H1 (cell line): ENCODE measurements around the gene SMIM9. TPM values are rescaled to one million over a fixed set of nuclear protein-coding genes. Genes with fewer than 3 reads are reported as not detected.
"Not testable (repeated sequence)": the region's sequence is repeated elsewhere in the genome, so short reads cannot be mapped to it uniquely, and the experiment has no call there.

Experiments used
- CTCF ChIA-PET: fragments of 300-600 bp; sonication (Branson Sonifier 250); formaldehyde crosslinking; loops from one replicate; lab custom pipeline; 2021; ENCODE audit not compliant: partially characterized antibody; lab: Charles Lee
- POLR2A ChIA-PET: fragments of 300-600 bp; sonication (Branson Sonifier 250); formaldehyde crosslinking; loops from one replicate; lab custom pipeline; 2021; ENCODE audit warnings: inconsistent platforms; ENCODE audit not compliant: partially characterized antibody; lab: Charles Lee
- DNase-seq, 2 experiments: peaks; one replicate each; pipeline versions ENCODE4 v3.0.0 to v3.0.0-alpha.2; 2010 to 2022; ENCODE audit warnings: low spot score in 2 of 2, low read depth in 1 of 2, mixed read lengths in 1 of 2
- FAIRE-seq: peaks from 2 replicates; lab custom pipeline; 2011; peaks lifted over from hg19 to GRCh38; lab: Jason Lieb, UNC
- H2AFZ ChIP-seq: 2 replicates; pipeline ENCODE4 v1.8.1; 2012; ENCODE audit warnings: low read length, inconsistent platforms
- H2AK5ac ChIP-seq: 2 replicates; pipeline ENCODE4 v1.6.1; 2013; ENCODE audit warnings: low read depth, low read length
- H2BK120ac ChIP-seq: replicated peaks from 2 replicates; pipeline ENCODE3; 2013; ENCODE audit warnings: low read depth, low read length, inconsistent platforms
- H2BK12ac ChIP-seq: 2 replicates; pipeline ENCODE4 v1.6.1; 2013; ENCODE audit warnings: low read depth, low read length
- H2BK15ac ChIP-seq: 2 replicates; pipeline ENCODE4 v1.6.1; 2013; ENCODE audit warnings: low read length
- H2BK20ac ChIP-seq: 2 replicates; pipeline ENCODE4 v1.6.1; 2013; ENCODE audit warnings: low read length
- H2BK5ac ChIP-seq: 2 replicates; pipeline ENCODE4 v1.6.1; 2013; ENCODE audit warnings: low read depth, low read length
- H3K14ac ChIP-seq: 2 replicates; pipeline ENCODE4 v1.6.1; 2013; ENCODE audit warnings: inconsistent platforms; ENCODE audit not compliant: insufficient read length
- H3K18ac ChIP-seq: 2 replicates; pipeline ENCODE4 v1.6.1; 2013; ENCODE audit warnings: low read length; ENCODE audit errors: extremely low read depth
- H3K23ac ChIP-seq: 2 replicates; pipeline ENCODE4 v1.6.1; 2013; ENCODE audit warnings: inconsistent platforms; ENCODE audit not compliant: insufficient read length
- H3K23me2 ChIP-seq: 2 replicates; pipeline ENCODE4 v1.6.1; 2013; ENCODE audit warnings: low read depth, low read length
- H3K27ac ChIP-seq: 2 replicates; pipeline ENCODE4 v1.6.1; 2011; ENCODE audit warnings: low read depth, low read length, inconsistent platforms
- H3K27me3 ChIP-seq, 4 experiments: replicated peaks in 1 of 4; 1 replicate in 1 of 4; 2 replicates in 3 of 4; pipeline versions ENCODE4 v1.6.1 to v1.8.1; 2011 to 2013; ENCODE audit warnings: low read length in 3 of 4, mild to moderate bottlenecking in 3 of 4, inconsistent platforms in 2 of 4, mixed read lengths in 2 of 4, moderate library complexity in 1 of 4; ENCODE audit not compliant: control insufficient read depth in 3 of 4, insufficient read depth in 3 of 4; ENCODE audit errors: extremely low read depth in 1 of 4
- H3K36me3 ChIP-seq, 4 experiments: 2 replicates each; pipeline versions ENCODE4 v1.6.1 to v1.8.1; 2011 to 2013; ENCODE audit warnings: mild to moderate bottlenecking in 4 of 4, low read length in 3 of 4, moderate library complexity in 2 of 4, control low read depth in 1 of 4, inconsistent platforms in 1 of 4; ENCODE audit not compliant: insufficient read depth in 4 of 4, control insufficient read depth in 2 of 4
- H3K4ac ChIP-seq: replicated peaks from 2 replicates; pipeline ENCODE3; 2013; ENCODE audit warnings: low read length, low read depth, mixed read lengths, inconsistent platforms; ENCODE audit not compliant: insufficient read length
- H3K4me1 ChIP-seq, 4 experiments: replicated peaks in 1 of 4; 1 replicate in 1 of 4; 2 replicates in 3 of 4; pipeline versions ENCODE4 v1.6.1 to v1.8.1; 2011 to 2013; ENCODE audit warnings: low read length in 3 of 4, inconsistent platforms in 2 of 4, mixed read lengths in 1 of 4; ENCODE audit not compliant: insufficient read depth in 4 of 4, control insufficient read depth in 3 of 4
- H3K4me2 ChIP-seq, 2 experiments: 2 replicates each; pipeline versions ENCODE4 v1.6.1 to v1.8.1; 2011 to 2013; ENCODE audit warnings: low read depth in 2 of 2, low read length in 2 of 2, control low read depth in 1 of 2, inconsistent platforms in 1 of 2, mild to moderate bottlenecking in 1 of 2; ENCODE audit not compliant: insufficient read depth in 1 of 2
- H3K4me3 ChIP-seq, 4 experiments: fragments of 200-600, 300-600 bp in 1 of 4; sonication (generic), shearing (Covaris generic), sonication (Bioruptor Twin) in 1 of 4; 2 replicates each; pipeline versions ENCODE4 v1.5.1 to v1.8.1; 2011 to 2016; ENCODE audit warnings: low read length in 4 of 4, low read depth in 3 of 4, control low read depth in 2 of 4, inconsistent platforms in 2 of 4, mild to moderate bottlenecking in 2 of 4, mixed read lengths in 1 of 4, moderate library complexity in 1 of 4; ENCODE audit not compliant: insufficient read depth in 2 of 4; ENCODE audit errors: extremely low read depth in 1 of 4
- H3K56ac ChIP-seq: replicated peaks from 2 replicates; pipeline ENCODE3; 2013; ENCODE audit warnings: low read depth, mild to moderate bottlenecking, mixed read lengths, low read length, inconsistent platforms; ENCODE audit not compliant: insufficient read length
- H3K79me1 ChIP-seq: 2 replicates; pipeline ENCODE4 v1.6.1; 2013; ENCODE audit warnings: low read depth, low read length, control low read depth
- H3K79me2 ChIP-seq, 2 experiments: 2 replicates each; pipeline versions ENCODE4 v1.6.1 to v1.8.1; 2012 to 2013; ENCODE audit warnings: low read length in 2 of 2, mild to moderate bottlenecking in 2 of 2, inconsistent platforms in 1 of 2; ENCODE audit not compliant: insufficient read depth in 2 of 2, control insufficient read depth in 1 of 2
- H3K9ac ChIP-seq, 4 experiments: replicated peaks in 1 of 4; 1 replicate in 1 of 4; 2 replicates in 3 of 4; pipeline versions ENCODE4 v1.6.1 to v1.8.1; 2011 to 2013; ENCODE audit warnings: low read depth in 3 of 4, low read length in 3 of 4, control low read depth in 2 of 4, mild to moderate bottlenecking in 2 of 4, moderate library complexity in 2 of 4, inconsistent platforms in 1 of 4; ENCODE audit errors: extremely low read depth in 1 of 4
- H3K9me3 ChIP-seq, 2 experiments: 2 replicates each; pipeline versions ENCODE4 v1.6.1 to v1.8.1; 2012 to 2013; ENCODE audit warnings: mild to moderate bottlenecking in 2 of 2, moderate library complexity in 2 of 2, control low read depth in 1 of 2, inconsistent platforms in 1 of 2, low read depth in 1 of 2, low read length in 1 of 2, mixed read lengths in 1 of 2; ENCODE audit not compliant: insufficient read depth in 2 of 2
- H4K20me1 ChIP-seq, 2 experiments: replicated peaks in 1 of 2; 2 replicates each; pipeline versions ENCODE3 to v1.8.1; 2011 to 2013; ENCODE audit warnings: inconsistent platforms in 2 of 2, low read length in 2 of 2, mild to moderate bottlenecking in 1 of 2; ENCODE audit not compliant: insufficient read depth in 2 of 2, control insufficient read depth in 1 of 2
- H4K5ac ChIP-seq: 2 replicates; pipeline ENCODE4 v1.6.1; 2013; ENCODE audit warnings: low read length, low read depth, mixed read lengths, inconsistent platforms; ENCODE audit not compliant: insufficient read length
- H4K8ac ChIP-seq: 2 replicates; pipeline ENCODE4 v1.8.0; 2013; ENCODE audit warnings: mild to moderate bottlenecking, moderate library complexity, low read length, inconsistent platforms; ENCODE audit not compliant: insufficient read depth; ENCODE audit errors: extremely low read depth
- H4K91ac ChIP-seq: replicated peaks from 2 replicates; pipeline ENCODE3; 2013; ENCODE audit warnings: low read length, mixed read lengths, inconsistent platforms; ENCODE audit not compliant: insufficient read length
- polyA plus RNA-seq, 7 experiments: library from polyadenylated mRNA; depleted of rRNA in 3 of 7; stranded (reverse) in 5 of 7; unstranded in 2 of 7; fragments of >200 nt in 5 of 7; fragments of 200-250 nt in 2 of 7; gene quantifications; 1 replicate in 5 of 7; 2 replicates in 1 of 7; 4 replicates in 1 of 7; pipeline versions ENCODE4 v1.2.1 to v1.2.3, GENCODE V29; 2011 to 2013; ENCODE audit warnings: missing spikeins in 2 of 7, mixed read lengths in 2 of 7
- total RNA-seq: library from RNA; stranded (reverse); fragmentation: NEBNext Ultra II Directional; extraction: Animal tissue kit (Norgen Biotek cat#: 25700); gene quantifications from 2 replicates; pipeline ENCODE4 v1.2.1, GENCODE V29; 2021

Gene SMIM9
- total and polyA plus RNA-seq, 2 of the 8 experiments (the other 6 are each of a cell fraction or from before 2014, with no cell fraction given): not detected

DNA sequence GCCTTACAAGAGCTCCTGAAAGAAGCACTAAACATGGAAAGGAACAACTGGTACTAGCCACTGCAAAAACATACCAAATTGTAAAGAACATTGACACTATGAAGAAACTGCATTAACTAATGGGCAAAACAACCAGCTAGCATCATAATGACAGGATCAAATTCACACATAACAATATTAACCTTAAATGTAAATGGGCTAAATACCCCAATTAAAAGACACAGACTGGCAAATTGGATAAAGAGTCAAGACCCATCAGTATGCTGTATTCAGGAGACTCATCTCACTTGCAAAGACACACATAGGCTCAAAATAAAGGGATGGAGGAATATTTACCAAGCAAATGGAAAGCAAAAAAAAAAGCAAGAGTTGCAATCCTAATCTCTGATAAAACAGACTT lies 34.1 kb upstream of the SMIM9 start:
- H3K23ac ChIP-seq, H3K56ac ChIP-seq, H4K8ac ChIP-seq, H2BK120ac ChIP-seq, H3K79me2 ChIP-seq, H3K4me2 ChIP-seq, H3K4me1 ChIP-seq, H3K9me3 ChIP-seq, H3K18ac ChIP-seq, POLR2A ChIA-PET, H4K20me1 ChIP-seq, H3K79me1 ChIP-seq, H3K23me2 ChIP-seq, H2BK15ac ChIP-seq, FAIRE-seq, H4K5ac ChIP-seq, H3K9ac ChIP-seq, CTCF ChIA-PET, H3K27ac ChIP-seq, H3K4me3 ChIP-seq, H3K36me3 ChIP-seq, H2AFZ ChIP-seq, H3K14ac ChIP-seq, H3K27me3 ChIP-seq, H2BK20ac ChIP-seq, H3K4ac ChIP-seq, H2BK12ac ChIP-seq, H2AK5ac ChIP-seq, H4K91ac ChIP-seq, H2BK5ac ChIP-seq, DNase-seq: not testable (repeated sequence)
